DND-41 (cell line): ENCODE measurements around the gene LILRA1.
"Not testable (repeated sequence)": the region's sequence is repeated elsewhere in the genome, so short reads cannot be mapped to it uniquely, and the experiment has no call there.

Experiments
- ATAC-seq: fragments of 200-7000 bp; cut with Tn5 transposase; 3 replicates; pipeline ENCODE4 v1.9.1; 2021; ENCODE audit warnings: low read depth; ENCODE audit not compliant: insufficient read depth
- DNase-seq: peaks from one replicate; pipeline ENCODE4 v3.0.0-alpha.2; 2020
- H2AFZ ChIP-seq: 2 replicates; pipeline ENCODE4 v1.6.0; 2012; ENCODE audit warnings: low read depth, low read length
- H3K27ac ChIP-seq: 2 replicates; pipeline ENCODE4 v1.5.1; 2012; ENCODE audit warnings: low read length, inconsistent platforms
- H3K27me3 ChIP-seq: fragments of 200-600 bp; sonication (generic); 2 replicates; pipeline ENCODE4 v1.6.0; 2012; ENCODE audit warnings: low read length, mild to moderate bottlenecking, inconsistent platforms; ENCODE audit not compliant: insufficient read depth, poor library complexity
- H3K36me3 ChIP-seq: 2 replicates; pipeline ENCODE4 v1.5.1; 2012; ENCODE audit warnings: low read length, inconsistent platforms; ENCODE audit not compliant: insufficient read depth
- H3K4me1 ChIP-seq: 2 replicates; pipeline ENCODE4 v1.5.1; 2012; ENCODE audit warnings: mild to moderate bottlenecking, low read length; ENCODE audit not compliant: insufficient read depth
- H3K4me2 ChIP-seq: 2 replicates; pipeline ENCODE4 v1.6.0; 2012; ENCODE audit warnings: mild to moderate bottlenecking, moderate library complexity, low read length, inconsistent platforms; ENCODE audit not compliant: insufficient read depth
- H3K4me3 ChIP-seq, 2 experiments: fragments of 200-600 bp in 1 of 2; shearing (Covaris generic) in 1 of 2; 2 replicates each; pipeline ENCODE4 v1.5.1; 2012 to 2016; ENCODE audit warnings: inconsistent platforms in 2 of 2, low read length in 2 of 2, mild to moderate bottlenecking in 2 of 2, low read depth in 1 of 2, moderate library complexity in 1 of 2
- H3K79me2 ChIP-seq: 2 replicates; pipeline ENCODE4 v1.6.0; 2012; ENCODE audit warnings: low read length, inconsistent platforms; ENCODE audit not compliant: insufficient read depth
- H3K9ac ChIP-seq: 2 replicates; pipeline ENCODE4 v1.6.0; 2012; ENCODE audit warnings: low read depth, mild to moderate bottlenecking, inconsistent platforms, low read length, moderate library complexity
- H3K9me3 ChIP-seq: 2 replicates; pipeline ENCODE4 v1.5.1; 2012; ENCODE audit warnings: low read length, moderate library complexity, mild to moderate bottlenecking, inconsistent platforms; ENCODE audit not compliant: insufficient read depth, severe bottlenecking
- H4K20me1 ChIP-seq: 2 replicates; pipeline ENCODE4 v1.6.0; 2012; ENCODE audit warnings: low read length; ENCODE audit not compliant: insufficient read depth
- EZH2 ChIP-seq: IDR thresholded peaks from 3 replicates; pipeline ENCODE4 v1.6.1; 2012; ENCODE audit warnings: borderline replicate concordance, low read depth, mild to moderate bottlenecking, moderate library complexity, low read length, inconsistent platforms; ENCODE audit not compliant: severe bottlenecking
- TF ChIP-seq, protein P1 (sequence below): IDR thresholded peaks from 2 replicates; pipeline ENCODE4 v1.5.1; 2012; ENCODE audit warnings: borderline replicate concordance, low read length, moderate library complexity, mild to moderate bottlenecking; ENCODE audit not compliant: poor library complexity, severe bottlenecking; ENCODE audit errors: extremely low read depth

Gene LILRA1

DNA sequence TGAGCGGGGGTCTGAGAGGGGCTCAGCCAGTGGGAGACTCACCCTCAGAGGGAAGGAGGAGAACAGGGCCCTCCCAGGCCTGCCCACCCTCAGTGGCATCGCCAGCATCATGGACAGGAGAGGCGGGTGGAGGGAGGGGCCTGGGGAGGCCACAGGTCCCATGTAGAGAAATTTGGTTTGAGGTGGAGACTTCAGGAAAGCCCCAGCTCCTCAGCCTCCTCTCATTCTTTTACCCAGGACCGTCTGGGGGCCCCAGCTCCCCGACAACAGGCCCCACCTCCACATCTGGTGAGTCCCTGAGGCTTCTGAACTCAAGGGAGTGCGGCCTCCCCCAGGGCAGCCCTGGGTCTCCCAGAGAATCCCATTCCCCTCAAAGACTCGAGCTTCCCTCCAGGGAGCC is 40.0 kb downstream of the LILRA1 start:
- H3K79me2 ChIP-seq = no peaks in the 10 kb centered on the region
- H4K20me1 ChIP-seq = no peaks in the 10 kb centered on the region
- H3K4me2 ChIP-seq = no peak overlapping the region
- no peaks in the 10 kb centered on the region for H3K36me3 ChIP-seq
- H3K9me3 ChIP-seq = no peaks in the 10 kb centered on the region
- H3K4me3 ChIP-seq = no peak overlapping the region
- no peak overlapping the region for H2AFZ ChIP-seq
- H3K27me3 ChIP-seq = no peaks in the 10 kb centered on the region
- DNase-seq = no peak
- H3K9ac ChIP-seq = no peak overlapping the region
- ATAC-seq = no peak
- no peak overlapping the region for H3K27ac ChIP-seq
- H3K4me1 ChIP-seq = no peaks in the 10 kb centered on the region
- TF ChIP-seq EZH2 = no peak
- TF ChIP-seq, protein P1, sequence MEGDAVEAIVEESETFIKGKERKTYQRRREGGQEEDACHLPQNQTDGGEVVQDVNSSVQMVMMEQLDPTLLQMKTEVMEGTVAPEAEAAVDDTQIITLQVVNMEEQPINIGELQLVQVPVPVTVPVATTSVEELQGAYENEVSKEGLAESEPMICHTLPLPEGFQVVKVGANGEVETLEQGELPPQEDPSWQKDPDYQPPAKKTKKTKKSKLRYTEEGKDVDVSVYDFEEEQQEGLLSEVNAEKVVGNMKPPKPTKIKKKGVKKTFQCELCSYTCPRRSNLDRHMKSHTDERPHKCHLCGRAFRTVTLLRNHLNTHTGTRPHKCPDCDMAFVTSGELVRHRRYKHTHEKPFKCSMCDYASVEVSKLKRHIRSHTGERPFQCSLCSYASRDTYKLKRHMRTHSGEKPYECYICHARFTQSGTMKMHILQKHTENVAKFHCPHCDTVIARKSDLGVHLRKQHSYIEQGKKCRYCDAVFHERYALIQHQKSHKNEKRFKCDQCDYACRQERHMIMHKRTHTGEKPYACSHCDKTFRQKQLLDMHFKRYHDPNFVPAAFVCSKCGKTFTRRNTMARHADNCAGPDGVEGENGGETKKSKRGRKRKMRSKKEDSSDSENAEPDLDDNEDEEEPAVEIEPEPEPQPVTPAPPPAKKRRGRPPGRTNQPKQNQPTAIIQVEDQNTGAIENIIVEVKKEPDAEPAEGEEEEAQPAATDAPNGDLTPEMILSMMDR = no peak

- H3K4me1 ChIP-seq, H3K4me3 ChIP-seq, H2AFZ ChIP-seq, DNase-seq, H3K27ac ChIP-seq, H3K36me3 ChIP-seq, ATAC-seq, H3K4me2 ChIP-seq, H3K27me3 ChIP-seq, H3K79me2 ChIP-seq, H4K20me1 ChIP-seq, H3K9ac ChIP-seq, H3K9me3 ChIP-seq: not testable (repeated sequence)
Observed at GRCh38 chr19:54636081-54636480, 42.6 kb downstream of the LILRA1 start.

GRCh38 chr19:54638683-54639082 is 45.3 kb downstream of the LILRA1 start:
- Histone ChIP-seq H3K79me2 (no peaks in the 10 kb centered on the region), H4K20me1 (no peaks in the 10 kb centered on the region), H3K4me3 (no peak overlapping the region), H3K9ac (no peak overlapping the region), H3K27ac (no peak overlapping the region), H3K36me3 (no peaks in the 10 kb centered on the region), H3K4me1 (no peaks in the 10 kb centered on the region), H3K4me2 (no peak overlapping the region), H3K9me3 (no peaks in the 10 kb centered on the region), H3K27me3 (peaks cover 3% of the 10 kb centered on the region), H2AFZ (no peak overlapping the region)
- TF ChIP-seq EZH2 = no peak
- TF ChIP-seq, protein P1 = no peak
- ATAC-seq (no peak), DNase-seq (no peak)

GRCh38 chr19:54642953-54643352 is 49.5 kb downstream of the LILRA1 start:
- ATAC-seq, H3K9me3 ChIP-seq, H4K20me1 ChIP-seq, H2AFZ ChIP-seq, H3K4me1 ChIP-seq, H3K36me3 ChIP-seq, H3K9ac ChIP-seq, H3K4me3 ChIP-seq, H3K27me3 ChIP-seq, H3K4me2 ChIP-seq, H3K79me2 ChIP-seq, DNase-seq, H3K27ac ChIP-seq: not testable (repeated sequence)

DNA sequence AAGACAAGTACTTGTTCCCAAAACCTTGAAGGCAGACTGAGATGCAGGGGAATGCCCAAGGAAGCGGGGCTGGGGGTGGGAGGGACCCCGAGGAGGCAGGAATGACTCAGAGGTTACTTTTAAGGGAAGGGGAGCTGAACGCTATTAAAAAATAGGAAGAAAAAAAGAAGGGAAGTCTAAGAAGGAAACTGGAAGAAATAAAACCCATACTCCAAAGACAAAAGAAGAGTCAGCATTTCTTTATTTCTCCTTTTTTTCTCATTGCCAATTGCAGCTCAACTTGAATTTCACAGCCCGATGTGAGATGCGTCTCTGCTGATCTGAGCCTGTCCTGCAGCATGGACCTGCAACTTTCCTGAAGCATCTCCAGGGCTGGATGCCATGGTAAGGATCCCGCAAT is 50.2 kb downstream of the LILRA1 start:
- H2AFZ ChIP-seq, H3K4me2 ChIP-seq, H3K27me3 ChIP-seq, H3K27ac ChIP-seq, DNase-seq, H3K79me2 ChIP-seq, H3K4me1 ChIP-seq, H3K9me3 ChIP-seq, ATAC-seq, H3K4me3 ChIP-seq, H4K20me1 ChIP-seq, H3K9ac ChIP-seq, H3K36me3 ChIP-seq: not testable (repeated sequence)
